Measurements from ENCODE around the gene BACE2.

- TF ChIP-seq CTCF (IDR thresholded peaks at IDR 0.05; ENCODE audit: insufficient read depth, low read length) (no peak), POLR2AphosphoS5 (IDR thresholded peaks at IDR 0.05; ENCODE audit: low read depth) (no peak), REST (IDR thresholded peaks at IDR 0.05; ENCODE audit: insufficient replicate concordance, low read depth) (no peak), GABPA (IDR thresholded peaks at IDR 0.05; ENCODE audit: low read depth) (no peak)
These were observed 67.2 kb downstream of the BACE2 start for GRCh38 chr21:41235201-41235600.
